H7 (cell line): ENCODE results near the gene HOXA3. TPM values are rescaled to one million over a fixed set of nuclear protein-coding genes. Genes with fewer than 3 reads are reported as not detected.

ENCODE experiments used
- DNase-seq: peaks from one replicate; pipeline ENCODE4 v3.0.0; 2012
- H3K27me3 ChIP-seq: 2 replicates; pipeline ENCODE4 v1.6.0; 2011; ENCODE audit warnings: mild to moderate bottlenecking, low read length; ENCODE audit not compliant: control insufficient read depth, insufficient read depth
- H3K36me3 ChIP-seq: replicated peaks from 2 replicates; pipeline ENCODE4 v1.5.1; 2011; ENCODE audit warnings: low read length; ENCODE audit not compliant: control insufficient read depth, insufficient read depth
- H3K4me3 ChIP-seq: 2 replicates; pipeline ENCODE4 v1.5.1; 2011; ENCODE audit warnings: low read depth, mild to moderate bottlenecking, control low read depth, low read length, moderate library complexity; ENCODE audit not compliant: insufficient read depth
- total RNA-seq: library from RNA; depleted of rRNA; stranded (reverse); fragments of >200 nt; shearing (Covaris generic); gene quantifications from 2 replicates; pipeline ENCODE4 v1.2.3, GENCODE V29; 2014

The HOXA3 gene
- total RNA-seq, 1 experiment from 2014 or later, result not detected

DNA sequence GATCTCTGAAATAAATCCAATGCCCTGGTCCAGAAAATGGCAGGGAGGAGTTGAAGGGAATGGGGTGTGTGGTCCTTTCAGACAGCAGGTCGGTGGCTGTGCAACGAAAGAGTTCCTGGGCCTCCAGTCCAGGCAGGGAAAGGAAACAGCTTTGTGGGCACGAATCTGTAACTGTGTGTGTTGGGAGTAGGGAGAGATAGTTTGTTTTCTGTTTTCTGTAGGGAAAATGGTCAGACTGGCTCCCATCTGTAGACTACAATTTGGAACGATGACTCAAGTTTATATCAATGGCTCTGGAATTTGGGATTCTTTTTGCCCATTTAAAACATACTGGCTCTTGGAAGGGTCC, 15.5 kb upstream of the HOXA3 start:
- Histone ChIP-seq H3K27me3 (peaks cover 100% of the 10 kb centered on the region), H3K4me3 (no peak overlapping the region), H3K36me3 (no peaks in the 10 kb centered on the region)
- DNase-seq, result no peak

DNA sequence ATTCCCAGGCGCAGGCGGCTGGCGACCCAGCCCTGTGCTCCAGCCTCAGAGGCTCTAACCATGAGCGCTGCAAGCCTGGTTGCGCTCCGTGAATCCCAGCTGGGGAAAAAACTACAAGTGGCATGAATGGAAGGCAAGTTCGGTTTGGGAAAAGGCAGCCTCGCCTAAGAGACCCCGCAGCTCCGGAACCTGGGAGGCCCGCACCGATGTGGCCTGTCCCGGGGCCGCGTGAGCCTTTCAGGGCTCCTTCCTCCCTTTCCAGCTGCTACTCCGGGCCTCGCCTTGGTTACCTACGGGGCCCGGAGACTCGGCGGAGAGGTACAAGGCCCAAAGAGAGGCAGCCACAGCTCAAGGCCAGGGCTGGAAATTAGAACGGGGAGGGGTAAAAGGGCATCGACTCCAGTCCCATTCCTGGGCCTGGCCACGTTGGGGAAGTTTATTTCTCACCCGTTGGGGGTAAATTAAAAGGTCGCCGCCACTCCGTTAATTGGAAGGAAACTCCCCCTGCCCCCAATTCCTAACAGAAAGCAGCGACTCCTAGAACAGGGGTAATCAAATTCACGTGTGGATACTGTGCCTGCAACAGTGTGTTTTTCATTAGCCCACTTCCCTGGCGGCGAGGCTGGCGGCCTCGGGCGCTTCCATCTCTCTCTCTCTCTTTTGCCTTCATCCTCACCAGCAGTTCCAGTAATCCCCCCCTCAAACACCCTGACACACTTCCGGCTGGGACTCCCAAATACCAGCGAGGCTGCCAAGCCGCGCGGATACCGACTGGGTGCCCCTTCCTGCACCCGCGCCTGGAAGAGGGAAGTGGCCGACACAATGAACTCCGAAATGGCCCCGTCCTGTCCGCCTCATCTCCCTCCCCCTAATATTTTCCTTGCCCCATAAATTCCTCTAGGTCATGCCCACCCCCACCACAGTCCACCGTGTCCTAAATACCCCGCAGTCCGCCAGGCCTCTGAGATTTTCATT, 14.4 kb upstream of the HOXA3 start:
- peaks cover 100% of the 10 kb centered on the region for H3K27me3 ChIP-seq
- DNase-seq, result no peak
- no peak overlapping the region for H3K4me3 ChIP-seq
- no peaks in the 10 kb centered on the region for H3K36me3 ChIP-seq

GRCh38 chr7:27165996-27166530, 13.7 kb upstream of the HOXA3 start:
- H3K4me3 ChIP-seq, result no peak overlapping the region
- DNase-seq, result no peak
- H3K36me3 ChIP-seq, result no peaks in the 10 kb centered on the region
- H3K27me3 ChIP-seq, result peaks cover 100% of the 10 kb centered on the region

GRCh38 chr7:27165089-27165995, 13.0 kb upstream of the HOXA3 start, which contains the start of gene HOXA9:
TSS of gene HOXA9 (minus strand) at chr7:27165537. CDS start at chr7:27165457, 80 bp downstream.
- no peaks in the 10 kb centered on the region for H3K36me3 ChIP-seq
- peaks cover 100% of the 10 kb centered on the region for H3K27me3 ChIP-seq
- no peak for DNase-seq
- H3K4me3 ChIP-seq, result no peak within 1 kb of the TSS

GRCh38 chr7:27164367-27165088, 12.1 kb upstream of the HOXA3 start:
- peaks cover 100% of the 10 kb centered on the region for H3K27me3 ChIP-seq
- H3K4me3 ChIP-seq, result no peak overlapping the region
- DNase-seq, result peak; percentile 85
- H3K36me3 ChIP-seq, result no peaks in the 10 kb centered on the region

DNA sequence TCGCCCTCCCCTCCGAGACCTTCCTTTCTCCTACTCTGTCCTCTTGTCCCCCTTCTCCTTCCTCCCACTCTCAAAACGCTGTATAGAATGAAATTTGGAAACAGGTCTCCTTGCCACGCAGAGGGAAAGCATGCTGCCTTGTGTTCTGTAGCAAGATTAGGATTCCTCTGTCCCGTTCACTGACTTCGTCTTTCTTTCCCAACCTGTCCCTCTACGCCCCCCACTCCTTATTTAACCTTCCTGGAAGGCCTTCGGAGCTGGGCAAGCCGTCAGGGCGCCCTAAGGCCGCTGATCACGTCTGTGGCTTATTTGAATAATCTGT, 11.6 kb upstream of the HOXA3 start:
- Histone ChIP-seq H3K27me3 (peaks cover 100% of the 10 kb centered on the region), H3K4me3 (no peak overlapping the region), H3K36me3 (no peaks in the 10 kb centered on the region)
- no peak for DNase-seq

DNA sequence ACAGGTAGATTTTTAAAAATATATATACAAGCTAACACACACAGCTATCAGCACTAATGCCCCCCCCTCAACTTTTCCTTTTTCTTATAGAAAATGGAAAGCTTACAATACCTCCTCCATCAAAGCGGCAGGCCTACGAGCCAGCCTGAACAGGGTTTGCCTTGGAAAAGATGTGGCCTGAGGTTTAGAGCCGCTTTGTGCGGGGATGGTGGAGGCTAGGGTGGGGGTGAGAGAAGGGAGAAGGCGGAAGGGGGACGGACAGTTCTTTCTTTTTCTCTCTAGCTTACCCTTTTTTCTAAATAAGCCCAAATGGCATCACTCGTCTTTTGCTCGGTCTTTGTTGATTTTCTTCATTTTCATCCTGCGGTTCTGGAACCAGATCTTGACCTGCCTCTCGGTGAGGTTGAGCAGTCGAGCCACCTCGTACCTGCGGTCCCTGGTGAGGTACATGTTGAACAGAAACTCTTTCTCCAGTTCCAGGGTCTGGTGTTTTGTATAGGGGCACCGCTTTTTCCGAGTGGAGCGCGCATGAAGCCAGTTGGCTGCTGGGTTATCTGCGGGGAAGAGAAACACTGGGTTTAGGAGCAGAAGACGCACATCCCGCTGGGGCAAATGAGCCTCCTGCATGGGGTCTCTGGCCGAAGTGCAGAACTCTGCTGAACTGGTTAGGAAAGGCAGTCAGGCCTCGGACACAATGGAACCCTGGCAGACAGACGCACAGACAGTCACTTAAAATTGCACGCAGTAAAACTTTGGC, 11.1 kb upstream of the HOXA3 start:
- DNase-seq, result no peak
- no peak overlapping the region for H3K4me3 ChIP-seq
- H3K27me3 ChIP-seq, result peaks cover 100% of the 10 kb centered on the region
- no peaks in the 10 kb centered on the region for H3K36me3 ChIP-seq

GRCh38 chr7:27162561-27163287, 10.3 kb upstream of the HOXA3 start:
- no peaks in the 10 kb centered on the region for H3K36me3 ChIP-seq
- DNase-seq, result no peak
- peaks cover 100% of the 10 kb centered on the region for H3K27me3 ChIP-seq
- no peak overlapping the region for H3K4me3 ChIP-seq

- Histone ChIP-seq H3K27me3 (peaks cover 100% of the 10 kb centered on the region), H3K36me3 (no peaks in the 10 kb centered on the region), H3K4me3 (no peak overlapping the region)
- DNase-seq, result no peak
Observed at GRCh38 chr7:27161721-27162560, 9.6 kb upstream of the HOXA3 start.

- Histone ChIP-seq H3K27me3 (peaks cover 100% of the 10 kb centered on the region), H3K36me3 (no peaks in the 10 kb centered on the region), H3K4me3 (no peak overlapping the region)
- no peak for DNase-seq
Observed at GRCh38 chr7:27161214-27161720, 8.9 kb upstream of the HOXA3 start.

- Histone ChIP-seq H3K36me3 (no peaks in the 10 kb centered on the region), H3K27me3 (peaks cover 100% of the 10 kb centered on the region), H3K4me3 (peak overlapping the region; percentile 29; the same call in 1 of the 2 replicates)
- DNase-seq, result peak; percentile 95
Observed at GRCh38 chr7:27160546-27161213, 8.3 kb upstream of the HOXA3 start.

GRCh38 chr7:27160145-27160545, 7.8 kb upstream of the HOXA3 start:
- Histone ChIP-seq H3K4me3 (no peak overlapping the region), H3K27me3 (peaks cover 100% of the 10 kb centered on the region)
- no peak for DNase-seq

More at GRCh38 chr7:27160145-27160545, 7.8 kb upstream of the HOXA3 start:
- no peaks in the 10 kb centered on the region for H3K36me3 ChIP-seq
